Neuron (in vitro differentiated cells): ENCODE results near the gene SPSB2.

ENCODE experiments used
- H2AFZ ChIP-seq: one replicate; pipeline ENCODE4 v1.6.1; 2013; ENCODE audit warnings: low read depth, mild to moderate bottlenecking, inconsistent platforms, low read length, moderate library complexity
- H3K27me3 ChIP-seq: one replicate; pipeline ENCODE4 v1.6.1; 2013; ENCODE audit warnings: low read length; ENCODE audit not compliant: insufficient read depth
- H3K36me3 ChIP-seq: one replicate; pipeline ENCODE4 v1.6.1; 2013; ENCODE audit warnings: low read length; ENCODE audit not compliant: insufficient read depth
- H3K4me1 ChIP-seq: one replicate; pipeline ENCODE4 v1.6.1; 2013; ENCODE audit warnings: low read length; ENCODE audit not compliant: insufficient read depth
- H3K4me3 ChIP-seq: 2 replicates; pipeline ENCODE4 v1.5.1; 2013; ENCODE audit warnings: mild to moderate bottlenecking, low read length, moderate library complexity
- H3K9me3 ChIP-seq: one replicate; pipeline ENCODE4 v1.6.1; 2013; ENCODE audit warnings: low read length

SPSB2 gene

GRCh38 chr12:6860942-6861341 is 12.2 kb downstream of the SPSB2 start:
- H3K27me3 ChIP-seq, result no peaks in the 10 kb centered on the region
- no peaks in the 10 kb centered on the region for H3K9me3 ChIP-seq
- no peaks in the 10 kb centered on the region for H3K4me1 ChIP-seq
- H3K4me3 ChIP-seq, result no peak overlapping the region
- H3K36me3 ChIP-seq, result peaks cover 92% of the 10 kb centered on the region
- no peak overlapping the region for H2AFZ ChIP-seq

- Histone ChIP-seq H2AFZ (no peak overlapping the region), H3K27me3 (no peaks in the 10 kb centered on the region), H3K9me3 (no peaks in the 10 kb centered on the region), H3K36me3 (peaks cover 90% of the 10 kb centered on the region), H3K4me1 (no peaks in the 10 kb centered on the region), H3K4me3 (no peak overlapping the region)
Observed at GRCh38 chr12:6860116-6860515, 13.0 kb downstream of the SPSB2 start.

- H3K27me3 ChIP-seq, result no peaks in the 10 kb centered on the region
- H3K4me3 ChIP-seq, result no peak overlapping the region
- peaks cover 79% of the 10 kb centered on the region for H3K36me3 ChIP-seq
- peaks cover 5% of the 10 kb centered on the region for H3K4me1 ChIP-seq
- no peaks in the 10 kb centered on the region for H3K9me3 ChIP-seq
- H2AFZ ChIP-seq, result no peak overlapping the region
Observed at GRCh38 chr12:6858799-6859198, 14.3 kb downstream of the SPSB2 start.

- Histone ChIP-seq H3K27me3 (no peaks in the 10 kb centered on the region), H2AFZ (no peak overlapping the region), H3K9me3 (no peaks in the 10 kb centered on the region), H3K4me1 (peaks cover 21% of the 10 kb centered on the region), H3K4me3 (no peak overlapping the region), H3K36me3 (peaks cover 46% of the 10 kb centered on the region)
Observed at GRCh38 chr12:6855322-6855721, 17.8 kb downstream of the SPSB2 start.

- Histone ChIP-seq H3K36me3 (peaks cover 44% of the 10 kb centered on the region), H3K27me3 (no peaks in the 10 kb centered on the region), H3K4me3 (no peak overlapping the region), H3K4me1 (peaks cover 27% of the 10 kb centered on the region), H2AFZ (no peak overlapping the region), H3K9me3 (no peaks in the 10 kb centered on the region)
Observed at GRCh38 chr12:6854036-6854435, 19.1 kb downstream of the SPSB2 start.

GRCh38 chr12:6853626-6854025 is 19.5 kb downstream of the SPSB2 start:
- Histone ChIP-seq H3K9me3 (no peaks in the 10 kb centered on the region), H3K4me3 (peak overlapping the region; percentile 59), H2AFZ (no peak overlapping the region), H3K27me3 (no peaks in the 10 kb centered on the region), H3K36me3 (peaks cover 43% of the 10 kb centered on the region), H3K4me1 (peaks cover 27% of the 10 kb centered on the region)

GRCh38 chr12:6852651-6853354 is 20.3 kb downstream of the SPSB2 start:
- H2AFZ ChIP-seq, result no peak overlapping the region
- peak overlapping the region; percentile 59 for H3K4me3 ChIP-seq
- no peaks in the 10 kb centered on the region for H3K27me3 ChIP-seq
- H3K36me3 ChIP-seq, result peaks cover 41% of the 10 kb centered on the region
- H3K4me1 ChIP-seq, result peaks cover 27% of the 10 kb centered on the region
- no peaks in the 10 kb centered on the region for H3K9me3 ChIP-seq

GRCh38 chr12:6851921-6852650 is 21.0 kb downstream of the SPSB2 start, which contains the start of gene USP5:
TSS of gene USP5 (plus strand) at chr12:6852150. CDS start at chr12:6852180, 30 bp downstream.
- Histone ChIP-seq H3K36me3 (peaks cover 41% of the 10 kb centered on the region), H3K4me3 (peak within 1 kb of the TSS; percentile 59), H3K27me3 (no peaks in the 10 kb centered on the region), H3K4me1 (peaks cover 27% of the 10 kb centered on the region), H3K9me3 (no peaks in the 10 kb centered on the region), H2AFZ (peak within 1 kb of the TSS; percentile 8)

GRCh38 chr12:6851153-6851920 is 21.8 kb downstream of the SPSB2 start, which contains the start of gene CDCA3:
TSS of gene CDCA3 (minus strand) at chr12:6851286. CDS start at chr12:6850952, 334 bp downstream.
- H3K4me3 ChIP-seq, result peak within 1 kb of the TSS; percentile 59
- peaks cover 43% of the 10 kb centered on the region for H3K36me3 ChIP-seq
- no peaks in the 10 kb centered on the region for H3K9me3 ChIP-seq
- peaks cover 27% of the 10 kb centered on the region for H3K4me1 ChIP-seq
- H3K27me3 ChIP-seq, result no peaks in the 10 kb centered on the region
- H2AFZ ChIP-seq, result peak within 1 kb of the TSS; percentile 8

GRCh38 chr12:6850796-6851152 is 22.3 kb downstream of the SPSB2 start:
- Histone ChIP-seq H3K27me3 (no peaks in the 10 kb centered on the region), H3K4me1 (peaks cover 27% of the 10 kb centered on the region), H2AFZ (no peak overlapping the region), H3K4me3 (peak overlapping the region; percentile 59), H3K36me3 (peaks cover 43% of the 10 kb centered on the region), H3K9me3 (no peaks in the 10 kb centered on the region)

GRCh38 chr12:6849976-6850560 is 23.0 kb downstream of the SPSB2 start:
- Histone ChIP-seq H3K4me1 (peaks cover 27% of the 10 kb centered on the region), H3K27me3 (no peaks in the 10 kb centered on the region), H3K36me3 (peaks cover 46% of the 10 kb centered on the region), H2AFZ (no peak overlapping the region), H3K9me3 (no peaks in the 10 kb centered on the region), H3K4me3 (peak overlapping the region; percentile 59)

- peaks cover 27% of the 10 kb centered on the region for H3K4me1 ChIP-seq
- no peaks in the 10 kb centered on the region for H3K27me3 ChIP-seq
- H3K36me3 ChIP-seq, result peaks cover 52% of the 10 kb centered on the region
- no peak overlapping the region for H3K4me3 ChIP-seq
- H3K9me3 ChIP-seq, result no peaks in the 10 kb centered on the region
- no peak overlapping the region for H2AFZ ChIP-seq
Observed at GRCh38 chr12:6849427-6849826, 23.7 kb downstream of the SPSB2 start.
